ENCODE results near the gene NEFH. TPM values are rescaled to one million over a fixed set of nuclear protein-coding genes. Genes with fewer than 3 reads are reported as not detected.
"Not testable (repeated sequence)": the region's sequence is repeated elsewhere in the genome, so short reads cannot be mapped to it uniquely, and the experiment has no call there.

The NEFH gene
- total RNA-seq: 100 to 1,000 TPM in 1 of 2 donors, 10 to 100 TPM in 1; 20.3 to 109 TPM
- polyA plus RNA-seq (ENCODE audit: insufficient read length in 2 of 2): 100 to 1,000 TPM; 173 to 175 TPM
- long read RNA-seq, donor 1, transcript NEFH-201 (4 exons, 3,783 nt): major isoform, 45 of 50 reads
- long read RNA-seq, donor 1, partial matches to known transcripts: 5 of 50 reads
- long read RNA-seq, donor 1, other reads (novel, unspliced or antisense): 0 of 50 reads
- long read RNA-seq, donor 2, transcript NEFH-201 (4 exons, 3,783 nt): major isoform, 13 of 27 reads
- long read RNA-seq, donor 2, partial matches to known transcripts: 14 of 27 reads
- long read RNA-seq, donor 2, other reads (novel, unspliced or antisense): 0 of 27 reads
- long read RNA-seq, donor 3, transcript NEFH-201 (4 exons, 3,783 nt): major isoform, 39 of 39 reads
- long read RNA-seq, donor 3, partial matches to known transcripts: 0 of 39 reads
- long read RNA-seq, donor 3, other reads (novel, unspliced or antisense): 0 of 39 reads
- long read RNA-seq, donor 4, partial matches to known transcripts: 0 of 3 reads
- long read RNA-seq, donor 4, other reads (novel, unspliced or antisense): 0 of 3 reads

- peaks cover 26% of the 10 kb centered on the region for H3K36me3 ChIP-seq (ENCODE audit: control insufficient read depth, insufficient read depth, low read length)
- no peak within 1 kb of the TSS for H3K27ac ChIP-seq (ENCODE audit: low read depth, low read length)
- peak in 2 of 6 donors; percentile 50 to 74 for DNase-seq (ENCODE audit: low read depth in 4 of 6, low spot score in 6 of 6)
- peak within 1 kb of the TSS; percentile 38 for H3K4me3 ChIP-seq (ENCODE audit: low read depth, low read length)
- peaks cover 19% of the 10 kb centered on the region for H3K27me3 ChIP-seq (ENCODE audit: control insufficient read depth, insufficient read depth, low read length)
- peaks cover 59% of the 10 kb centered on the region for H3K4me1 ChIP-seq (ENCODE audit: control insufficient read depth, insufficient read depth, low read length)
- no peaks in the 10 kb centered on the region for H3K9me3 ChIP-seq (ENCODE audit: control insufficient read depth, insufficient read depth, low read length)
- 4% methylated on average over 48 of the region's 48 CpGs for WGBS (ENCODE audit: insufficient coverage)
These were observed at the start of gene NEFH for GRCh38 chr22:29479417-29480261. Gene NEFH (plus strand): TSS chr22:29480218. CDS start chr22:29480263, 45 bp downstream.

- Histone ChIP-seq H3K27ac (ENCODE audit: low read depth, low read length) (no peak overlapping the region), H3K4me3 (ENCODE audit: low read depth, low read length) (no peak overlapping the region), H3K9me3 (ENCODE audit: control insufficient read depth, insufficient read depth, low read length) (no peaks in the 10 kb centered on the region), H3K4me1 (ENCODE audit: control insufficient read depth, insufficient read depth, low read length) (no peaks in the 10 kb centered on the region), H3K36me3 (ENCODE audit: control insufficient read depth, insufficient read depth, low read length) (no peaks in the 10 kb centered on the region), H3K27me3 (ENCODE audit: control insufficient read depth, insufficient read depth, low read length) (no peaks in the 10 kb centered on the region)
- no peak for DNase-seq (ENCODE audit: low read depth in 4 of 6, low spot score in 6 of 6)
- WGBS (ENCODE audit: insufficient coverage): 61% methylated on average over 4 of the region's 5 CpGs
These were observed 48.0 kb upstream of the NEFH start for GRCh38 chr22:29431986-29432385.

GRCh38 chr22:29433856-29434255, 46.2 kb upstream of the NEFH start:
- Histone ChIP-seq H3K36me3 (ENCODE audit: control insufficient read depth, insufficient read depth, low read length) (no peaks in the 10 kb centered on the region), H3K9me3 (ENCODE audit: control insufficient read depth, insufficient read depth, low read length) (no peaks in the 10 kb centered on the region), H3K27me3 (ENCODE audit: control insufficient read depth, insufficient read depth, low read length) (no peaks in the 10 kb centered on the region), H3K4me1 (ENCODE audit: control insufficient read depth, insufficient read depth, low read length) (no peaks in the 10 kb centered on the region), H3K4me3 (ENCODE audit: low read depth, low read length) (no peak overlapping the region), H3K27ac (ENCODE audit: low read depth, low read length) (no peak overlapping the region)
- WGBS (ENCODE audit: insufficient coverage): no CpG with 5 or more reads among the region's 3 CpGs
- no peak for DNase-seq (ENCODE audit: low read depth in 4 of 6, low spot score in 6 of 6)

GRCh38 chr22:29434288-29434687, 45.7 kb upstream of the NEFH start:
- WGBS (ENCODE audit: insufficient coverage): 96% methylated on average over 5 of the region's 7 CpGs
- H3K27ac ChIP-seq (ENCODE audit: low read depth, low read length): no peak overlapping the region
- no peak overlapping the region for H3K4me3 ChIP-seq (ENCODE audit: low read depth, low read length)
- no peaks in the 10 kb centered on the region for H3K4me1 ChIP-seq (ENCODE audit: control insufficient read depth, insufficient read depth, low read length)
- H3K36me3 ChIP-seq (ENCODE audit: control insufficient read depth, insufficient read depth, low read length): no peaks in the 10 kb centered on the region
- no peaks in the 10 kb centered on the region for H3K9me3 ChIP-seq (ENCODE audit: control insufficient read depth, insufficient read depth, low read length)
- DNase-seq (ENCODE audit: low read depth in 4 of 6, low spot score in 6 of 6): no peak
- no peaks in the 10 kb centered on the region for H3K27me3 ChIP-seq (ENCODE audit: control insufficient read depth, insufficient read depth, low read length)

- Histone ChIP-seq H3K9me3 (ENCODE audit: control insufficient read depth, insufficient read depth, low read length) (no peaks in the 10 kb centered on the region), H3K27me3 (ENCODE audit: control insufficient read depth, insufficient read depth, low read length) (no peaks in the 10 kb centered on the region), H3K4me1 (ENCODE audit: control insufficient read depth, insufficient read depth, low read length) (no peaks in the 10 kb centered on the region), H3K36me3 (ENCODE audit: control insufficient read depth, insufficient read depth, low read length) (no peaks in the 10 kb centered on the region), H3K27ac (ENCODE audit: low read depth, low read length) (no peak overlapping the region), H3K4me3 (ENCODE audit: low read depth, low read length) (no peak overlapping the region)
- WGBS (ENCODE audit: insufficient coverage): 61% methylated on average over 2 of the region's 5 CpGs
- no peak for DNase-seq (ENCODE audit: low read depth in 4 of 6, low spot score in 6 of 6)
These were observed 44.5 kb upstream of the NEFH start for GRCh38 chr22:29435236-29436136.

- DNase-seq (ENCODE audit: low read depth in 4 of 6, low spot score in 6 of 6); H3K36me3 ChIP-seq (ENCODE audit: control insufficient read depth, insufficient read depth, low read length); H3K4me1 ChIP-seq (ENCODE audit: control insufficient read depth, insufficient read depth, low read length); H3K9me3 ChIP-seq (ENCODE audit: control insufficient read depth, insufficient read depth, low read length); H3K27me3 ChIP-seq (ENCODE audit: control insufficient read depth, insufficient read depth, low read length); H3K4me3 ChIP-seq (ENCODE audit: low read depth, low read length); H3K27ac ChIP-seq (ENCODE audit: low read depth, low read length): not testable (repeated sequence)
- WGBS (ENCODE audit: insufficient coverage): 100% methylated on average over 2 of the region's 10 CpGs
These were observed 41.7 kb upstream of the NEFH start, which contains the start of gene RFPL1 for GRCh38 chr22:29438283-29438682. Gene RFPL1 (plus strand): TSS chr22:29438583.

GRCh38 chr22:29442976-29443375, 37.0 kb upstream of the NEFH start:
- Histone ChIP-seq H3K4me1 (ENCODE audit: control insufficient read depth, insufficient read depth, low read length) (peaks cover 4% of the 10 kb centered on the region), H3K36me3 (ENCODE audit: control insufficient read depth, insufficient read depth, low read length) (no peaks in the 10 kb centered on the region), H3K27me3 (ENCODE audit: control insufficient read depth, insufficient read depth, low read length) (no peaks in the 10 kb centered on the region), H3K9me3 (ENCODE audit: control insufficient read depth, insufficient read depth, low read length) (no peaks in the 10 kb centered on the region), H3K27ac (ENCODE audit: low read depth, low read length) (no peak overlapping the region), H3K4me3 (ENCODE audit: low read depth, low read length) (no peak overlapping the region)
- no CpG with 5 or more reads among the region's 1 CpG for WGBS (ENCODE audit: insufficient coverage)
- no peak for DNase-seq (ENCODE audit: low read depth in 4 of 6, low spot score in 6 of 6)

- H3K27me3 ChIP-seq (ENCODE audit: control insufficient read depth, insufficient read depth, low read length): no peaks in the 10 kb centered on the region
- no peaks in the 10 kb centered on the region for H3K9me3 ChIP-seq (ENCODE audit: control insufficient read depth, insufficient read depth, low read length)
- WGBS (ENCODE audit: insufficient coverage): 50% methylated on average over 1 of the region's 6 CpGs
- peaks cover 4% of the 10 kb centered on the region for H3K4me1 ChIP-seq (ENCODE audit: control insufficient read depth, insufficient read depth, low read length)
- no peak for DNase-seq (ENCODE audit: low read depth in 4 of 6, low spot score in 6 of 6)
- H3K36me3 ChIP-seq (ENCODE audit: control insufficient read depth, insufficient read depth, low read length): peaks cover 3% of the 10 kb centered on the region
- H3K27ac ChIP-seq (ENCODE audit: low read depth, low read length): no peak overlapping the region
- no peak overlapping the region for H3K4me3 ChIP-seq (ENCODE audit: low read depth, low read length)
These were observed 36.6 kb upstream of the NEFH start for GRCh38 chr22:29443452-29443851.

All from spinal cord (tissue), 10 donors.